B cell (primary cell): ENCODE results near the gene RPS3A.
"Not testable (repeated sequence)": the region's sequence is repeated elsewhere in the genome, so short reads cannot be mapped to it uniquely, and the experiment has no call there.

Source experiments
- EZH2 ChIP-seq: IDR thresholded peaks from 2 replicates; pipeline ENCODE4 v1.6.1; 2012; ENCODE audit warnings: borderline replicate concordance, low read depth, mild to moderate bottlenecking, moderate library complexity, low read length; ENCODE audit not compliant: insufficient read depth, poor library complexity, severe bottlenecking
- TF ChIP-seq, protein P1 (sequence below): fragments of 200-600 bp; IDR thresholded peaks from one replicate; pipeline ENCODE4 v1.8.0; 2022; ENCODE audit warnings: antibody characterized with exemption, mild to moderate bottlenecking

DNA sequence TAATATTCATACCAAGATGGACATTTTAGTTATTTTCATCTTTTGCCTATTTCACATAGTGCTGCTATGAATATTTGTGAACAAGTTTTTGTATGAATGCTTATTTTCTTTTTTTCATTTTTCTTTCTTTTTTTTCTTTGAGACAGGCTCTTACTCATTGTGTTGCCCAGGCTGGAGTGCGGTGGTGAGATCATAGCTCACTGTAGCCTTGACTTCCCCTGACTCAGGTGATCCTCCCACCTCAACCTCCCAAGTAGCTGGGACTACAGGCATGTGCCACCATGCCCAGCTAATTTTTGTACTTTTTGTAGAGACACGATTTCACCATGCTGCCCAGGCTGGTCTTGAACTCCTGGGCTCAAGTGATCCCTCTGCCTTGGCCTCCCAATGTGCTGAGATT lies 21.4 kb upstream of the RPS3A start:
- TF ChIP-seq, protein P1, sequence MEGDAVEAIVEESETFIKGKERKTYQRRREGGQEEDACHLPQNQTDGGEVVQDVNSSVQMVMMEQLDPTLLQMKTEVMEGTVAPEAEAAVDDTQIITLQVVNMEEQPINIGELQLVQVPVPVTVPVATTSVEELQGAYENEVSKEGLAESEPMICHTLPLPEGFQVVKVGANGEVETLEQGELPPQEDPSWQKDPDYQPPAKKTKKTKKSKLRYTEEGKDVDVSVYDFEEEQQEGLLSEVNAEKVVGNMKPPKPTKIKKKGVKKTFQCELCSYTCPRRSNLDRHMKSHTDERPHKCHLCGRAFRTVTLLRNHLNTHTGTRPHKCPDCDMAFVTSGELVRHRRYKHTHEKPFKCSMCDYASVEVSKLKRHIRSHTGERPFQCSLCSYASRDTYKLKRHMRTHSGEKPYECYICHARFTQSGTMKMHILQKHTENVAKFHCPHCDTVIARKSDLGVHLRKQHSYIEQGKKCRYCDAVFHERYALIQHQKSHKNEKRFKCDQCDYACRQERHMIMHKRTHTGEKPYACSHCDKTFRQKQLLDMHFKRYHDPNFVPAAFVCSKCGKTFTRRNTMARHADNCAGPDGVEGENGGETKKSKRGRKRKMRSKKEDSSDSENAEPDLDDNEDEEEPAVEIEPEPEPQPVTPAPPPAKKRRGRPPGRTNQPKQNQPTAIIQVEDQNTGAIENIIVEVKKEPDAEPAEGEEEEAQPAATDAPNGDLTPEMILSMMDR, result not testable (repeated sequence)
- TF ChIP-seq EZH2, result not testable (repeated sequence)
